ENCODE results near the gene PERP. TPM values are rescaled to one million over a fixed set of nuclear protein-coding genes. Genes with fewer than 3 reads are reported as not detected.

Gene PERP
- polyA plus RNA-seq, 1 of the 3 experiments (the other 2 are of a cell fraction) = 0.02 TPM

- WGBS (ENCODE audit: low lambda C conversion rate) = 47% methylated on average over 8 of the region's 8 CpGs
Observed at GRCh38 chr6:138117376-138117914, 10.2 kb upstream of the PERP start.

GRCh38 chr6:138116661-138116999 lies 9.4 kb upstream of the PERP start:
- no peaks in the 10 kb centered on the region for H4K20me1 ChIP-seq (ENCODE audit: insufficient read depth)
- H3K9me3 ChIP-seq = no peaks in the 10 kb centered on the region
- ChIA-PET CTCF (interaction anchor here (0.6 to 3.3 kb wide), 19 partner anchors 10 to 1248 kb away, joined by 3 to 42 read pairs (median 8); partner anchors contain the start of genes HEBP2 and PERP), POLR2A (no interaction called here)
- peaks cover 15% of the 10 kb centered on the region; the same call in 1 of the 2 replicates for H3K27me3 ChIP-seq (ENCODE audit: insufficient read depth)
- H3K9me2 ChIP-seq = no peaks in the 10 kb centered on the region
- H3K79me2 ChIP-seq (ENCODE audit: insufficient read depth) = no peaks in the 10 kb centered on the region
- DNase-seq = no peak
- TF ChIP-seq NRF1 (IDR thresholded peaks at IDR 0.05; ENCODE audit: low read depth, low read length) (no peak), RAD21 (IDR thresholded peaks at IDR 0.05; ENCODE audit: low read length) (no peak), MAX (IDR thresholded peaks at IDR 0.05; ENCODE audit: low read depth) (no peak), MEF2A (IDR thresholded peaks at IDR 0.05; ENCODE audit: borderline replicate concordance, low read depth) (no peak), YY1 (IDR thresholded peaks at IDR 0.05; ENCODE audit: low read depth) (no peak), GABPA (IDR thresholded peaks at IDR 0.05; ENCODE audit: low read depth) (no peak), SIN3A (IDR thresholded peaks at IDR 0.05; ENCODE audit: borderline replicate concordance, low read depth, low read length) (no peak), TEAD4 (IDR thresholded peaks at IDR 0.05; ENCODE audit: borderline replicate concordance, insufficient read depth) (no peak), IRF3 (IDR thresholded peaks at IDR 0.05; ENCODE audit: low read depth, low read length) (no peak), USF1 (IDR thresholded peaks at IDR 0.05; ENCODE audit: borderline replicate concordance, low read depth) (no peak), POLR2AphosphoS5 (IDR thresholded peaks at IDR 0.05; ENCODE audit: low read depth, low read length) (no peak), EP300 (IDR thresholded peaks at IDR 0.05; ENCODE audit: borderline replicate concordance in 1 of 2, low read depth in 1 of 2, low read length in 1 of 2) (no peak)
- no peak overlapping the region for H2AFZ ChIP-seq (ENCODE audit: low read depth)
- no peak overlapping the region for H3K27ac ChIP-seq (ENCODE audit: low read depth in 2 of 2, low read length in 1 of 2)
- H3K36me3 ChIP-seq (replicated peaks in 1 of 2; ENCODE audit: control insufficient read depth in 1 of 2, insufficient read depth in 2 of 2, low read length in 1 of 2) = no peaks in the 10 kb centered on the region
- H3K4me2 ChIP-seq = no peak overlapping the region
- H3F3A ChIP-seq (replicated peaks; ENCODE audit: insufficient read depth) = no peaks in the 10 kb centered on the region
- H3K4me3 ChIP-seq (ENCODE audit: low read depth in 2 of 2, low read length in 1 of 2) = no peak overlapping the region
- WGBS (ENCODE audit: low lambda C conversion rate) = 25% methylated on average over 3 of the region's 3 CpGs
- H3K9ac ChIP-seq = no peak overlapping the region
- no peaks in the 10 kb centered on the region for H3K4me1 ChIP-seq (ENCODE audit: control insufficient read depth in 1 of 2, insufficient read depth in 2 of 2, low read depth in 1 of 2, low read length in 1 of 2)

More at GRCh38 chr6:138117376-138117914, 10.2 kb upstream of the PERP start:
- POLR2A ChIA-PET = no interaction called here
- H3K4me2 ChIP-seq = no peak overlapping the region
- no peak overlapping the region for H2AFZ ChIP-seq (ENCODE audit: low read depth)
- H3K9me2 ChIP-seq = no peaks in the 10 kb centered on the region
- H3K27me3 ChIP-seq (ENCODE audit: insufficient read depth) = peaks cover 7% of the 10 kb centered on the region; the same call in 1 of the 2 replicates
- H3K9ac ChIP-seq = no peak overlapping the region
- TF ChIP-seq TEAD4 (IDR thresholded peaks at IDR 0.05; ENCODE audit: borderline replicate concordance, insufficient read depth) = no peak
- no peak for TF ChIP-seq MXI1 (IDR thresholded peaks at IDR 0.05; ENCODE audit: low read depth, low read length)
- no peak for TF ChIP-seq CHD2 (IDR thresholded peaks at IDR 0.05; ENCODE audit: low read length, partially characterized antibody)
- no peak for TF ChIP-seq SMC3 (IDR thresholded peaks at IDR 0.05; ENCODE audit: low read depth, low read length)
- TF ChIP-seq GATA2 (CRISPR knock-in tag; IDR thresholded peaks at IDR 0.05) = no peak
- no peak for TF ChIP-seq FOXM1 (IDR thresholded peaks at IDR 0.05; ENCODE audit: low read depth)
- no peak for TF ChIP-seq MAX (IDR thresholded peaks at IDR 0.05; ENCODE audit: low read depth)
- TF ChIP-seq NFIC (IDR thresholded peaks at IDR 0.05; ENCODE audit: borderline replicate concordance) = no peak
- TF ChIP-seq ELF1 (IDR thresholded peaks at IDR 0.05) = no peak
- no peak for TF ChIP-seq REST (IDR thresholded peaks at IDR 0.05; ENCODE audit: low read depth, low read length)
- H3K36me3 ChIP-seq (replicated peaks in 1 of 2; ENCODE audit: control insufficient read depth in 1 of 2, insufficient read depth in 2 of 2, low read length in 1 of 2) = no peaks in the 10 kb centered on the region
- H3F3A ChIP-seq (replicated peaks; ENCODE audit: insufficient read depth) = no peaks in the 10 kb centered on the region
- H3K79me2 ChIP-seq (ENCODE audit: insufficient read depth) = no peaks in the 10 kb centered on the region
- H4K20me1 ChIP-seq (ENCODE audit: insufficient read depth) = no peaks in the 10 kb centered on the region
- no peak for DNase-seq
- CTCF ChIA-PET = interaction anchor here (1.1 to 3.3 kb wide), 11 partner anchors 12 to 1247 kb away, joined by 3 to 42 read pairs (median 8); partner anchors contain the start of gene PERP
- no peaks in the 10 kb centered on the region for H3K4me1 ChIP-seq (ENCODE audit: control insufficient read depth in 1 of 2, insufficient read depth in 2 of 2, low read depth in 1 of 2, low read length in 1 of 2)
- H3K4me3 ChIP-seq (ENCODE audit: low read depth in 2 of 2, low read length in 1 of 2) = no peak overlapping the region
- no peak overlapping the region for H3K27ac ChIP-seq (ENCODE audit: low read depth in 2 of 2, low read length in 1 of 2)
- H3K9me3 ChIP-seq = no peaks in the 10 kb centered on the region

Measured in SK-N-SH (cell line).